HEK293 (cell line): ENCODE measurements around the gene GPR107.

ENCODE experiments used
- CTCF ChIA-PET: fragments of 350-600 bp; formaldehyde crosslinking; extraction: SDS; loops from one replicate; lab custom pipeline; 2021; ENCODE audit warnings: antibody characterized with exemption; lab: Yijun Ruan, JAX
- POLR2A ChIA-PET: fragments of 300-600 bp; formaldehyde crosslinking; extraction: SDS; loops from one replicate; lab custom pipeline; 2020; ENCODE audit warnings: antibody characterized with exemption, inconsistent platforms; lab: Yijun Ruan, JAX
- H3K27ac ChIP-seq: fragments of 200-500 bp; sonication (Bioruptor generic); 2 replicates; pipeline ENCODE4 v1.5.1; 2014; ENCODE audit warnings: low read depth, low read length, control low read depth, inconsistent platforms; ENCODE audit errors: extremely low read depth
- H3K36me3 ChIP-seq, 2 experiments: fragments of 200-500 bp in 1 of 2; sonication (Bioruptor generic) in 1 of 2; 1 replicate in 1 of 2; 2 replicates in 1 of 2; pipeline ENCODE4 v1.5.1; 2014 to 2017; ENCODE audit warnings: inconsistent platforms in 2 of 2, low read length in 2 of 2; ENCODE audit not compliant: control insufficient read depth in 2 of 2, insufficient read depth in 1 of 2
- H3K4me1 ChIP-seq: fragments of 200-500 bp; sonication (Bioruptor generic); 2 replicates; pipeline ENCODE4 v1.5.1; 2014; ENCODE audit warnings: mild to moderate bottlenecking, low read length, inconsistent platforms; ENCODE audit not compliant: control insufficient read depth, insufficient read depth
- H3K4me3 ChIP-seq: 2 replicates; pipeline ENCODE4 v1.5.1; 2011; ENCODE audit warnings: low read depth, mild to moderate bottlenecking, control low read depth, low read length, moderate library complexity
- H3K9me3 ChIP-seq: fragments of 200-500 bp; sonication (Bioruptor generic); 2 replicates; pipeline ENCODE4 v1.5.1; 2014; ENCODE audit warnings: low read depth, low read length, inconsistent platforms; ENCODE audit not compliant: control insufficient read depth, insufficient read depth
- ATF2 ChIP-seq: fragments of 450-650 bp; formaldehyde crosslinking; IDR thresholded peaks from 2 replicates; pipeline ENCODE4 v1.5.1; 2016; ENCODE audit warnings: missing biosample characterization, missing genetic modification characterization, low read depth
- GFI1B ChIP-seq: fragments of 450-650 bp; formaldehyde crosslinking; IDR thresholded peaks from 2 replicates; pipeline ENCODE4 v1.5.1; 2016; ENCODE audit warnings: missing biosample characterization, missing genetic modification characterization
- GLIS2 ChIP-seq: fragments of 450-650 bp; formaldehyde crosslinking; IDR thresholded peaks from 2 replicates; pipeline ENCODE4 v1.5.1; 2016; ENCODE audit warnings: missing biosample characterization, missing genetic modification characterization
- PRDM10 ChIP-seq: fragments of 450-650 bp; formaldehyde crosslinking; IDR thresholded peaks from 2 replicates; pipeline ENCODE4 v1.5.1; 2016; ENCODE audit warnings: missing biosample characterization, missing genetic modification characterization
- ZBTB11 ChIP-seq: fragments of 450-650 bp; formaldehyde crosslinking; conservative IDR thresholded peaks from 2 replicates; pipeline ENCODE4 v1.5.1; 2016; ENCODE audit warnings: low read depth, missing biosample characterization, missing genetic modification characterization
- ZBTB21 ChIP-seq: fragments of 450-650 bp; formaldehyde crosslinking; IDR thresholded peaks from 2 replicates; pipeline ENCODE4 v1.5.1; 2017; ENCODE audit warnings: missing biosample characterization, missing genetic modification characterization
- ZBTB6 ChIP-seq: fragments of 450-650 bp; formaldehyde crosslinking; IDR thresholded peaks from 2 replicates; pipeline ENCODE4 v1.5.1; 2017; ENCODE audit warnings: missing biosample characterization, missing genetic modification characterization
- ZBTB8A ChIP-seq: fragments of 450-650 bp; formaldehyde crosslinking; IDR thresholded peaks from 2 replicates; pipeline ENCODE4 v1.5.1; 2016; ENCODE audit warnings: missing biosample characterization, missing genetic modification characterization
- ZEB2 ChIP-seq: fragments of 450-650 bp; formaldehyde crosslinking; IDR thresholded peaks from 2 replicates; pipeline ENCODE4 v1.5.1; 2016; ENCODE audit warnings: missing biosample characterization, missing genetic modification characterization
- ZFHX2 ChIP-seq: fragments of 450-650 bp; formaldehyde crosslinking; conservative IDR thresholded peaks from 2 replicates; pipeline ENCODE4 v1.5.1; 2016; ENCODE audit warnings: missing biosample characterization, missing genetic modification characterization
- ZFP69B ChIP-seq: fragments of 450-650 bp; formaldehyde crosslinking; IDR thresholded peaks from 2 replicates; pipeline ENCODE4 v1.5.1; 2016; ENCODE audit warnings: missing biosample characterization, missing genetic modification characterization
- ZNF10 ChIP-seq: fragments of 450-650 bp; formaldehyde crosslinking; IDR thresholded peaks from 2 replicates; pipeline ENCODE4 v1.5.1; 2017; ENCODE audit warnings: missing biosample characterization, missing genetic modification characterization
- ZNF140 ChIP-seq: fragments of 450-650 bp; formaldehyde crosslinking; IDR thresholded peaks from 2 replicates; pipeline ENCODE4 v1.5.1; 2016; ENCODE audit warnings: missing biosample characterization, missing genetic modification characterization
- ZNF175 ChIP-seq: fragments of 450-650 bp; formaldehyde crosslinking; IDR thresholded peaks from 2 replicates; pipeline ENCODE4 v1.5.1; 2016; ENCODE audit warnings: missing biosample characterization, missing genetic modification characterization
- ZNF184 ChIP-seq: fragments of 450-650 bp; IDR thresholded peaks from 2 replicates; pipeline ENCODE4 v1.5.1; 2018; ENCODE audit warnings: missing biosample characterization, mild to moderate bottlenecking, missing genetic modification characterization
- ZNF202 ChIP-seq: fragments of 450-650 bp; formaldehyde crosslinking; IDR thresholded peaks from 2 replicates; pipeline ENCODE4 v1.5.1; 2016; ENCODE audit warnings: missing biosample characterization, missing genetic modification characterization, borderline replicate concordance
- ZNF292 ChIP-seq: fragments of 450-650 bp; formaldehyde crosslinking; IDR thresholded peaks from 2 replicates; pipeline ENCODE4 v1.5.1; 2016; ENCODE audit warnings: low read depth, missing biosample characterization, missing genetic modification characterization, borderline replicate concordance
- ZNF324 ChIP-seq: fragments of 450-650 bp; formaldehyde crosslinking; IDR thresholded peaks from 2 replicates; pipeline ENCODE4 v1.5.1; 2016; ENCODE audit warnings: missing biosample characterization, missing genetic modification characterization
- ZNF416 ChIP-seq: fragments of 450-650 bp; formaldehyde crosslinking; IDR thresholded peaks from 2 replicates; pipeline ENCODE4 v1.5.1; 2016; ENCODE audit warnings: missing biosample characterization, missing genetic modification characterization
- ZNF548 ChIP-seq: fragments of 450-650 bp; formaldehyde crosslinking; IDR thresholded peaks from 2 replicates; pipeline ENCODE4 v1.5.1; 2016; ENCODE audit warnings: missing biosample characterization, missing genetic modification characterization
- ZNF580 ChIP-seq: fragments of 450-650 bp; formaldehyde crosslinking; IDR thresholded peaks from 2 replicates; pipeline ENCODE4 v1.5.1; 2016; ENCODE audit warnings: missing biosample characterization, missing genetic modification characterization
- ZNF610 ChIP-seq: fragments of 450-650 bp; formaldehyde crosslinking; IDR thresholded peaks from 2 replicates; pipeline ENCODE4 v1.5.1; 2016; ENCODE audit warnings: missing biosample characterization, missing genetic modification characterization, borderline replicate concordance
- ZNF843 ChIP-seq: fragments of 450-650 bp; formaldehyde crosslinking; IDR thresholded peaks from 2 replicates; pipeline ENCODE4 v1.5.1; 2016; ENCODE audit warnings: missing biosample characterization, missing genetic modification characterization
- TF ChIP-seq, protein P1 (sequence below): fragments of 450-650 bp; formaldehyde crosslinking; IDR thresholded peaks from 2 replicates; pipeline ENCODE4 v1.5.1; 2017; ENCODE audit warnings: missing biosample characterization, missing genetic modification characterization

The GPR107 gene

DNA sequence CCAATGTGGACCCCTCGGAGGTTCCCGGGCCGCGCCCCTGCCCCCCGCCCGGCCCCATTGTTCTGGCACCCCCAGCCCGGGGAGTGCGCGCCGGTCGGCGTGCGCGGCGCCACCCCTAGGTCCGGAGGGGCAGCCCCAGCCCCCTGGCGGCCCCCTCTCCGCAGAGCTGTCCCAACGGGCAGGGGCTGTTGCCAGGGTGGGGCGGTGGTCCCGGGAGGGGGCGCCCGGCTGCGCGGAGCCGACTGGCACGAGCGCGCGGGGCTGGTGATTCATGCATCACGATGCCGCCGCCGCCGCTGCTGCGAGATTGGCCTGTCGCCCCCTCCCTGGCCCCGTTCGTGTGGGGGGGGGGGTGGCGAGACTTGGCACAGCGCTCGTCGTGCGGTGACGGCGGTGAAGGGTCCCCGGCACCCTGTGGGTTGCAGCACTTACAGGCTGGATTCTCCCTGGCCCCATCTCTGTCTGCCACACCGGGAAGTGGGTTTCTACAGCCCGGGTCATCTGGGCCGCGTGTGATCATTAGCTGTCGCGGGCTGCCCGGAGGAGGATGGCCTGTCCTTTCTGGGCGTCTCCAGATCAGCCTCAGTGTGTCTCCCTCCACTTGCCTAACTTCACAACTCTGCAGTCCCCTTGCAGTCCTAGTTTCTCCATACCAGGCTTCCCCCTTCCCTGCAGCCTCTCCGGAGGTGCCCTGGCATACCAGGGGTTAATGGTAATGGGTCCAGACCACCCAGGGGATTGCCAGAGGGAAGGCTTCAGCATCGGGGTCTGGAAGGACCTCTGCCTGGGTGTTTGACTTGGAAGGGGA, 119.4 kb downstream of the GPR107 start:
- H3K27ac ChIP-seq: no peak overlapping the region; the same call in 1 of the 2 replicates
- POLR2A ChIA-PET: interaction anchor here (0.7 to 1.4 kb wide), 3 partner anchors 14 to 167 kb away, joined by 3 to 5 read pairs (median 3); no protein-coding TSS in a partner anchor
- CTCF ChIA-PET: interaction anchor here (0.7 to 1.9 kb wide), 5 partner anchors 10 to 171 kb away, joined by 3 to 8 read pairs (median 4); no protein-coding TSS in a partner anchor
- TF ChIP-seq ZNF843 (tag by site-specific recombination) (no peak), ZNF324 (tag by site-specific recombination) (0 out of 2 replicates have a peak, but pooled peaks have one; percentile 30), ZBTB8A (peak; percentile 35), PRDM10 (tag by site-specific recombination) (0 out of 2 replicates have a peak, but pooled peaks have one; percentile 11), ZBTB11 (tag by site-specific recombination) (no peak), GFI1B (no peak), ZFP69B (peak; percentile 39; the same call in 1 of the 2 replicates), ZNF548 (tag by site-specific recombination) (no peak), ZBTB21 (tag by site-specific recombination) (no peak), ZNF10 (tag by site-specific recombination) (peak; percentile 34; the same call in 1 of the 2 replicates), ZNF610 (tag by site-specific recombination) (no peak), ZFHX2 (tag by site-specific recombination) (peak; percentile 42; the same call in 1 of the 2 replicates), GLIS2 (tag by site-specific recombination) (peak; percentile 61; the same call in 1 of the 2 replicates), ZNF140 (tag by site-specific recombination) (no peak), ZNF580 (no peak), ZNF202 (tag by site-specific recombination) (no peak), ZNF175 (tag by site-specific recombination) (no peak), ZNF416 (tag by site-specific recombination) (no peak), ZBTB6 (tag by site-specific recombination) (no peak), ATF2 (tag by site-specific recombination) (no peak), ZNF184 (no peak), ZNF292 (tag by site-specific recombination) (no peak), ZEB2 (peak; percentile 71)
- TF ChIP-seq, protein P1, sequence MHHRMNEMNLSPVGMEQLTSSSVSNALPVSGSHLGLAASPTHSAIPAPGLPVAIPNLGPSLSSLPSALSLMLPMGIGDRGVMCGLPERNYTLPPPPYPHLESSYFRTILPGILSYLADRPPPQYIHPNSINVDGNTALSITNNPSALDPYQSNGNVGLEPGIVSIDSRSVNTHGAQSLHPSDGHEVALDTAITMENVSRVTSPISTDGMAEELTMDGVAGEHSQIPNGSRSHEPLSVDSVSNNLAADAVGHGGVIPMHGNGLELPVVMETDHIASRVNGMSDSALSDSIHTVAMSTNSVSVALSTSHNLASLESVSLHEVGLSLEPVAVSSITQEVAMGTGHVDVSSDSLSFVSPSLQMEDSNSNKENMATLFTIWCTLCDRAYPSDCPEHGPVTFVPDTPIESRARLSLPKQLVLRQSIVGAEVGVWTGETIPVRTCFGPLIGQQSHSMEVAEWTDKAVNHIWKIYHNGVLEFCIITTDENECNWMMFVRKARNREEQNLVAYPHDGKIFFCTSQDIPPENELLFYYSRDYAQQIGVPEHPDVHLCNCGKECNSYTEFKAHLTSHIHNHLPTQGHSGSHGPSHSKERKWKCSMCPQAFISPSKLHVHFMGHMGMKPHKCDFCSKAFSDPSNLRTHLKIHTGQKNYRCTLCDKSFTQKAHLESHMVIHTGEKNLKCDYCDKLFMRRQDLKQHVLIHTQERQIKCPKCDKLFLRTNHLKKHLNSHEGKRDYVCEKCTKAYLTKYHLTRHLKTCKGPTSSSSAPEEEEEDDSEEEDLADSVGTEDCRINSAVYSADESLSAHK (tag by site-specific recombination): peak; percentile 30; the same call in 1 of the 2 replicates

More for the DNA sequence above, 119.4 kb downstream of the GPR107 start:
- H3K4me1 ChIP-seq: peaks cover 4% of the 10 kb centered on the region
- no peaks in the 10 kb centered on the region for H3K9me3 ChIP-seq
- no peaks in the 10 kb centered on the region for H3K36me3 ChIP-seq
- H3K4me3 ChIP-seq: peak overlapping the region; percentile 54
